ENCODE measurements around the gene ZBED4.

The ZBED4 gene

GRCh38 chr22:49811020-49811791, 42.4 kb upstream of the ZBED4 start:
- no peak for DNase-seq
- H3K9me3 Mint-ChIP-seq: peaks cover 43% of the 10 kb centered on the region
- H3K4me1 Mint-ChIP-seq: peaks cover 7% of the 10 kb centered on the region
- H3K27ac Mint-ChIP-seq: no peak overlapping the region
- H3K4me3 Mint-ChIP-seq: no peak overlapping the region
- H3K36me3 Mint-ChIP-seq (ENCODE audit: low read depth): peaks cover 91% of the 10 kb centered on the region
- TF ChIP-seq CTCF (IDR thresholded peaks at IDR 0.05): no peak
- H3K27me3 Mint-ChIP-seq (ENCODE audit: low read depth, poor library complexity): peaks cover 3% of the 10 kb centered on the region

- no peak for DNase-seq
- H3K27ac Mint-ChIP-seq: no peak overlapping the region
- H3K4me3 Mint-ChIP-seq: no peak overlapping the region
- peaks cover 3% of the 10 kb centered on the region for H3K27me3 Mint-ChIP-seq (ENCODE audit: low read depth, poor library complexity)
- H3K36me3 Mint-ChIP-seq (ENCODE audit: low read depth): peaks cover 91% of the 10 kb centered on the region
- peaks cover 7% of the 10 kb centered on the region for H3K4me1 Mint-ChIP-seq
- TF ChIP-seq CTCF (IDR thresholded peaks at IDR 0.05): no peak
- peaks cover 27% of the 10 kb centered on the region for H3K9me3 Mint-ChIP-seq
Observed at GRCh38 chr22:49812838-49813237, 40.8 kb upstream of the ZBED4 start.

- Mint-ChIP-seq H3K9me3 (peaks cover 13% of the 10 kb centered on the region), H3K27me3 (ENCODE audit: low read depth, poor library complexity) (peaks cover 3% of the 10 kb centered on the region), H3K4me3 (no peak overlapping the region), H3K36me3 (ENCODE audit: low read depth) (peaks cover 91% of the 10 kb centered on the region), H3K27ac (no peak overlapping the region), H3K4me1 (peaks cover 7% of the 10 kb centered on the region)
- TF ChIP-seq CTCF (IDR thresholded peaks at IDR 0.05): no peak
- DNase-seq: no peak
Observed at GRCh38 chr22:49814164-49814686, 39.4 kb upstream of the ZBED4 start.

GRCh38 chr22:49814856-49815255, 38.8 kb upstream of the ZBED4 start:
- Mint-ChIP-seq H3K4me3 (no peak overlapping the region), H3K36me3 (ENCODE audit: low read depth) (peaks cover 88% of the 10 kb centered on the region), H3K9me3 (peaks cover 8% of the 10 kb centered on the region), H3K27ac (no peak overlapping the region), H3K27me3 (ENCODE audit: low read depth, poor library complexity) (peaks cover 3% of the 10 kb centered on the region), H3K4me1 (peaks cover 7% of the 10 kb centered on the region)
- no peak for TF ChIP-seq CTCF (IDR thresholded peaks at IDR 0.05)
- no peak for DNase-seq

GRCh38 chr22:49815641-49816091, 38.0 kb upstream of the ZBED4 start:
- H3K27ac Mint-ChIP-seq: no peak overlapping the region
- no peak for TF ChIP-seq CTCF (IDR thresholded peaks at IDR 0.05)
- H3K27me3 Mint-ChIP-seq (ENCODE audit: low read depth, poor library complexity): peaks cover 3% of the 10 kb centered on the region
- H3K9me3 Mint-ChIP-seq: peaks cover 3% of the 10 kb centered on the region
- peaks cover 88% of the 10 kb centered on the region for H3K36me3 Mint-ChIP-seq (ENCODE audit: low read depth)
- no peak overlapping the region for H3K4me3 Mint-ChIP-seq
- H3K4me1 Mint-ChIP-seq: peaks cover 7% of the 10 kb centered on the region
- no peak for DNase-seq

- Mint-ChIP-seq H3K36me3 (ENCODE audit: low read depth) (peaks cover 87% of the 10 kb centered on the region), H3K4me1 (peaks cover 7% of the 10 kb centered on the region), H3K4me3 (no peak overlapping the region), H3K27ac (no peak overlapping the region), H3K9me3 (no peaks in the 10 kb centered on the region), H3K27me3 (ENCODE audit: low read depth, poor library complexity) (no peaks in the 10 kb centered on the region)
- no peak for TF ChIP-seq CTCF (IDR thresholded peaks at IDR 0.05)
- no peak for DNase-seq
Observed at GRCh38 chr22:49817359-49817758, 36.3 kb upstream of the ZBED4 start.
